ENCODE results near the gene RFLNA. TPM values are rescaled to one million over a fixed set of nuclear protein-coding genes. Genes with fewer than 3 reads are reported as not detected.

RFLNA gene
- total RNA-seq, 2 donors from 2014 or later, result 0.26 TPM; not detected in 1

DNA sequence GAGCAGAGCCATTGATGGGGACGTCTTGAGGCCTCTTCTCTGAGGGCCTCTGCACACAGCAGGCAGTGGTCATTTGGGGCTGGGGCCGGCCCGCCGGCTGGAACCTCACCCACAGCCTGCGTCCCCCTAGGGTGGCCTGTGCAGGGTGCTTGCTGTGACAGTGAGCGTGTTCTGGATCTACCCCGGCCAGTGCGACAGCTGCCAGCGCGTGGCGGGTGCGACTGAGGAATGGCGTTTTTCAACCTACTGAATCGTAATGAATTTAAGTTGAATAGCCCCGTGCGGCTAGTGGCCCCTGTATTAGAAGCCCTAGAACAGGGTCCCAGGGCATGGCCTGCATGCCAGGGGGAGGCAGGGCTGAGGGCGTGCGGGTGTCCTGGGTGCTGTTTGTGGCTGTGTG lies 13.8 kb downstream of the RFLNA start:
- H3K4me1 ChIP-seq, result no peaks in the 10 kb centered on the region
- ATAC-seq (no peak), DNase-seq (no peak)
- H3K27me3 ChIP-seq, result no peaks in the 10 kb centered on the region
- H3K9me3 ChIP-seq, result no peaks in the 10 kb centered on the region
- intact Hi-C loops (cut with DNase I), result no loop called here
- no peak overlapping the region for H3K4me3 ChIP-seq
- H3K27ac ChIP-seq, result no peak overlapping the region
- H3K36me3 ChIP-seq (replicated peaks in 1 of 2; ENCODE audit: insufficient read depth in 1 of 2, low read depth in 2 of 2), result no peaks in the 10 kb centered on the region
- TF ChIP-seq, protein P1, sequence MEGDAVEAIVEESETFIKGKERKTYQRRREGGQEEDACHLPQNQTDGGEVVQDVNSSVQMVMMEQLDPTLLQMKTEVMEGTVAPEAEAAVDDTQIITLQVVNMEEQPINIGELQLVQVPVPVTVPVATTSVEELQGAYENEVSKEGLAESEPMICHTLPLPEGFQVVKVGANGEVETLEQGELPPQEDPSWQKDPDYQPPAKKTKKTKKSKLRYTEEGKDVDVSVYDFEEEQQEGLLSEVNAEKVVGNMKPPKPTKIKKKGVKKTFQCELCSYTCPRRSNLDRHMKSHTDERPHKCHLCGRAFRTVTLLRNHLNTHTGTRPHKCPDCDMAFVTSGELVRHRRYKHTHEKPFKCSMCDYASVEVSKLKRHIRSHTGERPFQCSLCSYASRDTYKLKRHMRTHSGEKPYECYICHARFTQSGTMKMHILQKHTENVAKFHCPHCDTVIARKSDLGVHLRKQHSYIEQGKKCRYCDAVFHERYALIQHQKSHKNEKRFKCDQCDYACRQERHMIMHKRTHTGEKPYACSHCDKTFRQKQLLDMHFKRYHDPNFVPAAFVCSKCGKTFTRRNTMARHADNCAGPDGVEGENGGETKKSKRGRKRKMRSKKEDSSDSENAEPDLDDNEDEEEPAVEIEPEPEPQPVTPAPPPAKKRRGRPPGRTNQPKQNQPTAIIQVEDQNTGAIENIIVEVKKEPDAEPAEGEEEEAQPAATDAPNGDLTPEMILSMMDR (IDR thresholded peaks at IDR 0.05), result no peak
- no peak for TF ChIP-seq POLR2A (IDR thresholded peaks at IDR 0.05)
- WGBS, 2 donors, result 91 to 96% methylated on average over 14 to 15 of the region's 18 CpGs

- DNase-seq, result no peak
- Histone ChIP-seq H3K9me3 (no peaks in the 10 kb centered on the region), H3K27ac (no peak overlapping the region), H3K4me1 (no peaks in the 10 kb centered on the region), H3K36me3 (replicated peaks in 1 of 2; ENCODE audit: insufficient read depth in 1 of 2, low read depth in 2 of 2) (no peaks in the 10 kb centered on the region), H3K4me3 (no peak overlapping the region), H3K27me3 (no peaks in the 10 kb centered on the region)
- WGBS, 2 donors, result 96 to 100% methylated on average over 6 to 16 of the region's 16 CpGs
- TF ChIP-seq, protein P1 (IDR thresholded peaks at IDR 0.05), result no peak
- TF ChIP-seq POLR2A (IDR thresholded peaks at IDR 0.05), result no peak
- intact Hi-C loops (cut with DNase I), result no loop called here
- no peak for ATAC-seq
These were observed 14.3 kb downstream of the RFLNA start for GRCh38 chr12:124309231-124309630.

GRCh38 chr12:124309744-124310143 lies 14.9 kb downstream of the RFLNA start:
- Histone ChIP-seq H3K9me3 (no peaks in the 10 kb centered on the region), H3K27ac (no peak overlapping the region), H3K27me3 (no peaks in the 10 kb centered on the region), H3K4me3 (no peak overlapping the region), H3K36me3 (replicated peaks in 1 of 2; ENCODE audit: insufficient read depth in 1 of 2, low read depth in 2 of 2) (no peaks in the 10 kb centered on the region), H3K4me1 (no peaks in the 10 kb centered on the region)
- intact Hi-C loops (cut with DNase I), result no loop called here
- TF ChIP-seq, protein P1 (IDR thresholded peaks at IDR 0.05), result no peak
- no peak for TF ChIP-seq POLR2A (IDR thresholded peaks at IDR 0.05)
- WGBS, 2 donors, result 82 to 87% methylated on average over 4 to 5 of the region's 7 CpGs
- no peak for ATAC-seq
- DNase-seq, result no peak

- DNase-seq, result no peak
- WGBS, 2 donors, result 72 to 81% methylated on average over 4 of the region's 4 CpGs
- no peaks in the 10 kb centered on the region for H3K27me3 ChIP-seq
- H3K36me3 ChIP-seq (replicated peaks in 1 of 2; ENCODE audit: insufficient read depth in 1 of 2, low read depth in 2 of 2), result no peaks in the 10 kb centered on the region
- intact Hi-C loops (cut with DNase I), result no loop called here
- H3K4me1 ChIP-seq, result no peaks in the 10 kb centered on the region
- no peak for ATAC-seq
- TF ChIP-seq, protein P1 (IDR thresholded peaks at IDR 0.05), result no peak
- no peak for TF ChIP-seq POLR2A (IDR thresholded peaks at IDR 0.05)
- no peaks in the 10 kb centered on the region for H3K9me3 ChIP-seq
- H3K4me3 ChIP-seq, result no peak overlapping the region
- no peak overlapping the region for H3K27ac ChIP-seq
These were observed 15.3 kb downstream of the RFLNA start for GRCh38 chr12:124310178-124310577.

DNA sequence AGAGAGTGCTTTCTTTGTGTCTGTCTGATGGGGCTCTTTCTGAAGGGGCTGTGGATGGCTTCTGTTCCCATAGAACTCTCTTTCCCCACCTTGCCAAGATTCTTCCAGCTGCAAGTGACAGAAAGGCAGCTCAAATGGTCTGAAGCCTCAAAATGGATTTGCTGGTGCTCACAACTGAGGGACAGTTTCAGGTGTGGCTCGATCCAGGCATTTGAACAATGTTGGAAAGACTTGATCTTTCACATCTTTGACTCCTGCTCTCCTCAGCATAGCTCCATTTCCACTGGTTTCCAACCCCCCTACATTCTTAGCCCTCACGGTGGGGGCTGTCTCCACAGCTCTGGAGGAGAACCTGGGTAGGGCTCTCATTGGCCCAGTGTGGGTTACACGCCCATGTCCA lies 15.9 kb downstream of the RFLNA start:
- TF ChIP-seq POLR2A (IDR thresholded peaks at IDR 0.05), result no peak
- TF ChIP-seq, protein P1 (IDR thresholded peaks at IDR 0.05), result no peak
- DNase-seq, result no peak
- Histone ChIP-seq H3K4me1 (no peaks in the 10 kb centered on the region), H3K27ac (no peak overlapping the region), H3K9me3 (no peaks in the 10 kb centered on the region), H3K27me3 (no peaks in the 10 kb centered on the region), H3K36me3 (replicated peaks in 1 of 2; ENCODE audit: insufficient read depth in 1 of 2, low read depth in 2 of 2) (no peaks in the 10 kb centered on the region), H3K4me3 (no peak overlapping the region)
- WGBS, 2 donors, result 94 to 97% methylated on average over 3 of the region's 3 CpGs
- intact Hi-C loops (cut with DNase I), result no loop called here
- no peak for ATAC-seq

Data from body of pancreas (tissue), 4 donors.